ENCODE results near the gene PCBP3.

Gene PCBP3

DNA sequence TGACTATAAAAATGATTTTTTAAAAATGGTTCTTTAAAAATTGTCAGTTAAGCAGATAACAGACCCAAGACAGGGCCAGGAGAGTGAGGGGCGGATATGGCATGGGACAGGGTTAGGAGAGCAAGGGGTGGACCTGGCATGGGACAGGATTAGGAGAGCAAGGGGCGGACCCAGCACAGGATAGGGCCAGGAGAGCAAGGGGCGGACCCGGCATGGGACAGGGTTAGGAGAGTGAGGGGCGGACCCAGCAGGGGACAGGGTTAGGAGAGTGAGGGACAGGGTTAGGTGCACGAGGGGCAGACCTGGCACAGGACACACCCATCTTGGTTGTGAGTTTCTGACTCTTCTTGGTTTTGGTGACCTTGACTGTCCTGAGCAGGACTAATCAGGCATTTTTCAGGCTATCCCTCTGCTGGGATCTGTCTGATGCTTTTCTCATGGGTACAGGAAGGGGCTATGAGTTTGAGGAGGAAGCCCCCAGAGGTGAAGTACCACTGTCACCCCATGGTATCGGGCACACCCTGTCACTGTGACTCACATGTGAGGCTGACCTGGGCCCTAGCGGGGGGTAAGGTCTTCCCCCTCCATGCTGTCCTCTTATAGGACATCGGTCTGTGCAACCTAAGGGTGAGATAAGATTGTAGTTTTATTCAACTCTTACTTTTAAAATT, 179.0 kb downstream of the PCBP3 start:
- in situ Hi-C loops (cut with HindIII; ENCODE audit: low sequenced_read_pairs) = no loop called here

DNA sequence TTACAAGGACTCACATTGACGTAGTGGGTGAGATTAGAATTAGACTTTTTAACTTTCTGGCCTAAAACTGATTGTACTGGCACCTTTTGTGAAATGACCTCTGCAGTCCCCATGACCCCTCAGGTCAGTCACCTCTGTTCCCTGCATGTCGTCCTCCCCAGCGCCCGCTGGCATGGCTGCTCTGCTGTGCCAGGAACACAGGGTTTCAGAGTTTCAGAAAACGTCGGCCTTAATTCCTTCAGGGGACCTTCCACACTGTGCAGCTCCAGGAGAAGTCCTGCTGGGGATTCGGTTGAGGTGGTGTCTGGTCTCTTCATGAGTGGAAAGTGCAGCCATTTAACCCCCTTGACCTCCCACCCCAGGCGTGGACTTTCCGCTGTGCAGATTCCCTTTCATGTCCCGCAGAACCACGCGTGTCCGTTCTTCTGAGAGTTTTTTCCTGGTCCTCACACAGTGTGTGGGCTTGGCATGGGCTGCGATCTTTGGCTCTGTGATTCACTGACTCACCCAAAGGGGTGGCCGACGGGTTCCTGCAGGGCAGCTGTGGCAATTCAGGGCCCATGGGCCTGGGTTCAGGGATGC, 179.7 kb downstream of the PCBP3 start:
- in situ Hi-C loops (cut with HindIII; ENCODE audit: low sequenced_read_pairs) = no loop called here

DNA sequence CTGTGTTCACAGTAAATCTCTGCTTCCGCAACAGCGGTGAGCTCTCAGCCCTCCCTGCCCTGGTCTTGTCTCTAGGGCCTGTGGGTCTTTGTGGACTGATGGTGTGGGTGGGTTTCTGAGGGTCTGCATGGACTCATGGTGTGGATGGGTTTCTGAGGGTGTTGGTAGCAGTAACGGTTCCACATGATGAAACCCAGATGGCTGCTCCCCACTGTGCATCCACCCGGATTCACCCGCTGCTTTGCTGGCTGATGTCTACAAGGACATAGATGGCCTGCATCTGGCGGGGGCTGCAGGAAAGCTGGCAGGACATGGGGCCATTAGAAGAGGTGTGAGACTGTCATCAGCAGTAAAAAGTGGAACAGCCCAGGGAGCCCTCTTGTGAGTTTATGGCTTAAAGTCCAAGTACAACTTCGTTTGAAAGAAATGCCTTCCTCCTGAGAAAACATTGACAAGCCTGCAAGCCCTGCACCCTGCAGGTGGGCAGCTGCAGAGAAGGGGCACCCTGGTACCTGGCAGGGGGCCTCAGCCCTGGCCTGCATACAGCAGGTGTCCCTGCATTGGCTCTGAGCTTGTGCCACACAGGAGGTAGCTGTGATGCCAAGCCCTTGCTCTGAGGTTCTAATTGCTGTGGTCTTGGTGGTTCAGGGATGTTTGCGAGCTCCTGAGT, 181.2 kb downstream of the PCBP3 start:
- in situ Hi-C loops (cut with HindIII; ENCODE audit: low sequenced_read_pairs) = loop anchor here (25.0 kb wide), 1 partner anchor 238 kb away; no protein-coding TSS in a partner anchor

DNA sequence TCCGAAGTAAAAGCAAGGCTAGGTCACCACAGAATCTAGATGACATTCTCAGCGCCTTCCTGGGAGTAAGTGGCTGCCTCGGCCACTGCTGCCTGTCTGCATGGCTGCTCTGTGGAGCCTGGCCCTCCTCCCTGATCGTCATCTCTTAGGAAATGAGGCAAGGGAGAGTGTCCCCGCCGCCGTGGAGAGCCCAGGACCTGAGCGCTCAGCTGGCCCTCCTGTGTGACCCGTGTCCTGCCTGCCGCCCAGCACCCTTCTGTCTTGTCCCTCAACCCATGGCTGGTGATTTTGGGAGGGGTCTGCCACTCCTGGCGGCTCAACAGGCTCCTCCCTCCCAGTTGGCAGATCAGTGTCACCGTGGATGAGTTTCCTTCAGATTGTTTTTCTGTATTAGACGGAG, 181.7 kb downstream of the PCBP3 start:
- in situ Hi-C loops (cut with HindIII; ENCODE audit: low sequenced_read_pairs) = loop anchor here (25.0 kb wide), 1 partner anchor 237 kb away; no protein-coding TSS in a partner anchor

DNA sequence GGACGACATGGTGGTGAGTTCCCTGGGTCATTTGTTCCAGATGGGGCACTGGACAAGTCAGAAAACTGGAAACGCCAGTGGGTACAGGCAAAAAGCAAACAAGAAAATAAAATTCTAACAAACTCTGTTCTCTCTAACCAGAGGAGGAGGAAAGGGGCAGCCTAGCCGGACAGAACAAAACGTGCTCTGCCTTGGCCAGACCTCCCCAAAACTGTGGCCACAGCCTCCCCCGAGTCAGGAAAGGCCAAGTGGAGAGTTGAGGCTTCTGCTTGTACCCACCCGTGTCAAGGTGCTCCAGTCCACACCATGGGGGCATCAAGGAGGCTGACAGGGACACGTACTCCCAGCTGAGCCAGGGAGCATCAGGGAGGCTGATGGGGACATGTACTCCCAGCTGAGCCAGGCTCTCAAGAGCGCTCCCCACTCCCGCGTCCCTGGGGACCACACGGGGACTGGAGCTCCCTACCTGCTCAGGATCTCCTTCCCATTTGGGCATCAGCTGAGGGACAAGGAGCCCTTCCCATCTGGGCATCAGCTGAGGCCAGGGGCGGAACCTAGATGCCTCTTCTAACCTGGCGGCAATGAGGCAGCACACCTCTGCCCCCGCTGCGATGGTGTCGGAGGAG, 183.3 kb downstream of the PCBP3 start:
- in situ Hi-C loops (cut with HindIII; ENCODE audit: low sequenced_read_pairs) = loop anchor here (25.0 kb wide), 1 partner anchor 236 kb away; no protein-coding TSS in a partner anchor

DNA sequence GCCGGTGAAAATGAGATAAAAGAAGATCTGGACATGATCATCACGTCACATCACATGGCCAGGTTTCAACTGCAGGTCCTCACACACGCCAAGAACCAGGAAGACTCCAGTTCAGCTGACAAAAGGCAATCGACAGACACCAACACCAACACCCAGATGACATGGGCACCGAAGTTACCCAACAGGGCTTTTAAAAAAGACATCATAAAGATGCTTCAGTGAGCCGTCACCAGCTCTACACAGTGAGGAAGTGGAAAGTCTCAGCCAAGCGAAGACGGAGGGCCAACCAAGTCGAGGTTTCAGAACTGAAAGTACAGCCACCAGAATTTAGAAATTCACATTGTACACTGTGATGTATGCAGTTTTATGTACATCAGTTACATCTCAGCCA, 183.8 kb downstream of the PCBP3 start:
- in situ Hi-C loops (cut with HindIII; ENCODE audit: low sequenced_read_pairs) = loop anchor here (25.0 kb wide), 1 partner anchor 235 kb away; no protein-coding TSS in a partner anchor

DNA sequence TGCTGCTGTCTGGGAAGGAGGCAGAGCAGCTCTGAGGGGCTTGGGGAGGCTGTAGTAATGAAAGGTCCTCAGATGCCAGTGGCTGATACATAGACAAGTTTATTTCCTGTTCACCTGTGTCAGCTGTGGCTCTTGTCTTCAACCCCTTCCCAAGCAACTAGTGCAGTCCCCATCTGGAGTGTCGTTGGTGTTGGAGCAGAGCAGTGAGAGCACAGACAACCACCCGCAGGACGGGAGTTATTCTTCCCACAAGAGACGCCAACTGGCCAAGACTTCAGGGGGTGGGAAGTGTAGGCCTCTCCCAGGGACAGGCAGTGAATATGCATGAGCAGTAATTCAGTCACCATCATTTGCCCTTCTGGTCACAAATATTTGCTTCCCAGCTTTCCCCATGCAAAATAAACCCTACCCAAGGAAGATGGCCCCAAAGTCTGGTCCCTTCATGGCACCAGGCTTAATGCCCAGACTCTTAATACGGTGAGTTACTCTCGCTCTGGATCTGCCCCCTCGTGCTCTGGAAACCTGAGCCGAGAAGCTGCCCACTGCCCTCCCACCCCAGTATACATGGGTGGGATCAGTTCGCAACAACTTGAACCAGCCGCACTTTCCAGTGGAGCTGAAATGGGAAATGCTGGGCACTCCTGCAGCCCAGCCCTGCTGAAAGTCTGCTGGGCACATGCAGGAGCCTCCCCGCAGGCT, 184.5 kb downstream of the PCBP3 start:
- in situ Hi-C loops (cut with HindIII; ENCODE audit: low sequenced_read_pairs) = loop anchor here (25.0 kb wide), 1 partner anchor 234 kb away; no protein-coding TSS in a partner anchor

DNA sequence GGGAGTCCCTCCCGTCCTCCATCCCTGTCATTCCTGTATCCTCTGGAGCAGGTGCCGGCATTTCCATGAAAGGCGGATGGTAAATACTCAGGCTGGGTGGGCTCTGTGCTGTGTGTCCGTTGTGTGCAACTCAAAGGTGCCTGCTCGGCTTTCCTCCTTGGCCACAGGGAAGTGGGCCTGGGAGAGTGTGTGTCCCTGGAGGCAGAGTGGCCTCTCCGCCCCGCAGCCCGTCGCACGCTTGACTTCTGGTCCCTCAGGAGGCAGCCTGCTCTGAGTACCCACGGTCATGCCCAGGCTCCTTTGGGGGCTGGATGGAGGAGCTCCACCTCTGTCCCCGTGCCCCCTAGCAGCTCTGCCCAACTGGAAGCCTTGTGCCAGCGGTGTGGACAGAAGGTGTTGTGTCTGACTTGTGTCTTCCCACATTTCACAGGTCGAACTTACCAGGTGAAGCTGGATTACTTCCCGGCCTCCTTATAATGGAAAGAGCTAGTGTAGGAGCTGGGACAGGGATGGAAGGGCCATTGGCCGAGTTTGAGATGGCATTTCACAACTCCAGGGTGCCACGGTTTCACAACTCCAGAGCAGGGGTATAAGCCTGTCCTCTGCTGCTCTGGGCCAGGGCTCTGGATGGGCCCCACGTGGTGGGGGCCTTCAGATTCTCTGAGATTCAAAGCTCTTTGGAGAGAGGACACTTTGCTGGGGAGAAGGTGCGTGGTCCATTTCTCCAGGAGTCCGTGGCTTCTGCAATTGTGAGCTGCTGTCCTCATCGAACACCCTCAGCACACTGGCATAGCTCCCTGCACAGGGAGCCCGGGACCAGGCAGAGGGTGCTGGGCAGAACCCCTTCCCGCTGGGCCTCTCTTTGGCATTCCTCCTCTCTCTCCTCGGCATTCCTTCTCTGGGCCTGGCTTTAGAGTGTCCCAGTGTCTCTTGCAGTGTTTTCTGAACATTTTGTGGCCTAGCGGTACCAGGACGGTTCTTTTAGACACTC, 185.3 kb downstream of the PCBP3 start:
- in situ Hi-C loops (cut with HindIII; ENCODE audit: low sequenced_read_pairs) = loop anchor here (25.0 kb wide), 1 partner anchor 233 kb away; no protein-coding TSS in a partner anchor

DNA sequence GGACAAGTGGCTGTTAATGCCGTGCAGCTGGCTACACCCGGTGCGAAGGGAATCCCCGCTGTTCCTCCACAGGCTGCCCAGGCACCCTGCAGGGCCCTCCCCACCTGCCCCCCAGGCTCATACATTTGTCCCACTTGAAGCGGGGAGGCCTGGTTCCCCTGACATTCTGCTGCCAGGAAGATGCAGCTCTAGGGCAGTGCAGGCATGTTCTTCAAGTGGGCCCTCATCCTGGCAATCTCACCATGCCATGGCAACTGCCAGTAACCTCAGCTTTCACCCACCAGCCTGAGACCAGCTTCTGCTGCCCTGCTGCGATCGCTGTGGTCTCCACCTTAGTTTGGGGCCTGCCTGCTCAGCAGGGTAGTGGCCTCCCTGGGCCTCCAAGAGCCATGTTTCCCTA, 186.1 kb downstream of the PCBP3 start:
- in situ Hi-C loops (cut with HindIII; ENCODE audit: low sequenced_read_pairs) = loop anchor here (25.0 kb wide), 1 partner anchor 233 kb away; no protein-coding TSS in a partner anchor

DNA sequence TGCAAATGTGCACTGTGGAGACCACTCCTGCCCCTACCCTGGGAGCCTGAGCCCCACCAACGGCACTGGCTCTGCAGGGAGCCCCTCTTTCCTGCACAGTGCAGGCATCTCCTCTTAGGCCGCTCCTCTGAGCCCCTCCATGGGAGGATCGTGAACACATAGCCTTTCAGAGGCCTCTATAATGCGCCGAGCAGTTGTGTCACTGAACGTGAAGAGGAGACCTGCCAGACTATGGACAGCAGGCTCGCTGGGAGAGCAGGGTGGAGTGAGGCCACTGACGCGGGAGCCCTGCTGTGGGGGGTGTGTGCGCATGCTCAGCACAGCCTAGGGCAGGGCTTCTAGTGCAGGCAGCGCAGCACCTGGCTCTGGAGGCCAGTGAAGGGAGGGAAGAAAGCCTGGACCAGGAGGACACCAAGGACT, 186.7 kb downstream of the PCBP3 start:
- in situ Hi-C loops (cut with HindIII; ENCODE audit: low sequenced_read_pairs) = loop anchor here (25.0 kb wide), 1 partner anchor 232 kb away; no protein-coding TSS in a partner anchor

DNA sequence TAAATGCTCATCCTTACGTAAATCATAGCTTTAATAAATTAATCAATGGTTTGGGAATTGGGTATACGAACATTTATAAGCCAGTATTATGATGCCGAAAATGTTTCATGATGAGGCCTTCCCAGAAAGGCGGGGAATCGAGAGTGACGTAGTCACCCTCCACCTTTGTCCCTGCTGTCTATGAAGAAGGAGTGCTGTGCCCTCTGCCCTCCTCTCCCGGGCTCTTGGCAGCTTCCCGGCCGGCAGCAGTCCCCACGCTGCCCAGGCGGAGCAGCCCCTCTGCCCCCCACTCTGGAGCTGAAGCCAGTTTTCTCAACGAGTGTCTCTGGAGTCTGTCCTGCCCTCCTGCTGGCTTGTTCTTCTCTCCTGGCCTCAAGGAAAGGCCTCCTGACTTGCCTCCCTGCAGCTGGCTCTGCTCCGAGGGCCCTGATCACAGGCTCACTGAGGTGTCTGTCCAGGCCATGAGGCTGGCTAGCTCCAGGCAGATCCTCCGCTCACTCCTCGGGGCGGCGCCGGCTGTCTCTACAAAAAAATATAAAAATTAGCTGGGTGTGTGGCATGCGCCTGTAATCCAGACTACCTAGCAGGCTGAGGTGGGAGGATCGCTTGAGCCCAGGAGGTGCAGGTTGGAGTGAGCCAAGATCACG, 187.3 kb downstream of the PCBP3 start:
- in situ Hi-C loops (cut with HindIII; ENCODE audit: low sequenced_read_pairs) = loop anchor here (25.0 kb wide), 1 partner anchor 231 kb away; no protein-coding TSS in a partner anchor

DNA sequence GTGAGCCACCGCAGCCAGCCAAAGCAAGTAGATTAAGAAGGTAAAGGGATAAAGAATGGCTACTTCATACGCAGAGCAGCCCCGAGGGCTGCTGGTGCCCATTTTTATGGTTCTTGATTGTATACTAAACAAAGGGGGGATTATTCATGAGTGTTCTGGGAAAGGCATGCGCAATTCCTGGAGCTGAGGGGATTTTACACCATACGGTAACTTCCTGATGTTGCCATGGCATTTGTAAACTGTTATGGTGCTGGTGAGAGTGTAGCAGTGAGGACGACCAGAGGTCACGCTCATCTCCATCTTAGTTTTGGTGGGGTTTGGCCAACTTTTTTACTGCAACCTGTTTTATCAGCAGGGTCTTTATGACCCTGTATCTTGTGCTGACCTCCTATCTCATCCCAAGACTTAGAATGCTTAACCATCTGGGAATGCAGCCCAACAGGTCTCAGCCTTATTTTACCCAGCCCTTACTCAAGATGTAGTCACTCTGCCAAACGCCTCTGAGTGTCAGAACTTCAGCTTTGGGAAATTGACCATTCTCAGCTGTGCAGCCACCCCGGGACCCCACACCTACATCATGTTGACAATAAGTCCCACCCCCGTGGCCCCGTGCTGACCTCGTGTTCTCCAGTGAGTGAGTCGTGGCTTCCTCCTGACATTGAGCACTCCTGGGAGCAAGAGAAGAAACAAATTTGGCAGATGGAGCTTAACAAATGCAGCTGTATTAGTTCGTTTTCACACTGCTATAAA, 188.6 kb downstream of the PCBP3 start:
- in situ Hi-C loops (cut with HindIII; ENCODE audit: low sequenced_read_pairs) = loop anchor here (25.0 kb wide), 1 partner anchor 230 kb away; no protein-coding TSS in a partner anchor

DNA sequence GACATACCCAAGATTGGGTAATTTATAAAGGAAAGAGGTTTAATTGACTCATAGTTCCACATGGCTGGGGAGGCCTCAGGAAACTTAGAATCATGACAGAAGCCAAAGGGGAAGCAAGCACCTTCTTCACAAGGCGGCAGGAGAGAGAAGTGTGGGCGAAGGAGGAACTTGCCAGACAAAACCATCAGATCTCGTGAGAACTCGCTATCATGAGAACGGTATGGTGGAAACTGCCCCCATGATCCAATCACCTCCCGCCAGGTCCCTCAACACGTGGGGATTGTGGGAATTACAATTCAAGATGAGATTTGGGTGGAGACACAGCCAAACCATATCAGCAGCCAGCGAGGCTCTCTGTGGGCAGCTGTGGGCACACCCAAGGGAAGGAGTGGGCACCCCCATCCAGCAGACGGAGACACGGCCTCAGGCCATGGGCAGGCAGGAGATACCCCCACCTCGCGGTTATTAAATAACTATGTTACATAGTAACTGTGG, 189.3 kb downstream of the PCBP3 start:
- in situ Hi-C loops (cut with HindIII; ENCODE audit: low sequenced_read_pairs) = loop anchor here (25.0 kb wide), 1 partner anchor 230 kb away; no protein-coding TSS in a partner anchor

DNA sequence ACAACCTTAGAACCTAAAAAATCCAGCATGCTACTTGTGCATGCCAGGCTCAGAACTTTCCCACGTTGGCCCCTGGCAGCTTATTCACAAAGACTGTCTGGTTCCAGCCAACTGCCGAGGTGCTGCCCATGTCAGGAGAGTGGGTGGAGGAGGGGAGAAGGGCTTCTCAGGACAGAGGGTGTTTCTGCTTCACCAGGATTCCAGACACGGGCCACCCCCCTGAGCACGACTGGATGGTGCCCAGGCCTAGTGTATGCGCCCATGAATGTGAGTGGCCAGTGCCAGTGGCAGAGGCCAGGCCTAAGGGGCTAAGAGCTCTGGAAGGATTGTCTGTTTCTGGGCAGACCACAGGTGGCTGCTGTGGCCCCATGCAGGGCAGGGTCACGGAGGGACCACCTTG, 189.9 kb downstream of the PCBP3 start:
- in situ Hi-C loops (cut with HindIII; ENCODE audit: low sequenced_read_pairs) = loop anchor here (25.0 kb wide), 1 partner anchor 229 kb away; no protein-coding TSS in a partner anchor

DNA sequence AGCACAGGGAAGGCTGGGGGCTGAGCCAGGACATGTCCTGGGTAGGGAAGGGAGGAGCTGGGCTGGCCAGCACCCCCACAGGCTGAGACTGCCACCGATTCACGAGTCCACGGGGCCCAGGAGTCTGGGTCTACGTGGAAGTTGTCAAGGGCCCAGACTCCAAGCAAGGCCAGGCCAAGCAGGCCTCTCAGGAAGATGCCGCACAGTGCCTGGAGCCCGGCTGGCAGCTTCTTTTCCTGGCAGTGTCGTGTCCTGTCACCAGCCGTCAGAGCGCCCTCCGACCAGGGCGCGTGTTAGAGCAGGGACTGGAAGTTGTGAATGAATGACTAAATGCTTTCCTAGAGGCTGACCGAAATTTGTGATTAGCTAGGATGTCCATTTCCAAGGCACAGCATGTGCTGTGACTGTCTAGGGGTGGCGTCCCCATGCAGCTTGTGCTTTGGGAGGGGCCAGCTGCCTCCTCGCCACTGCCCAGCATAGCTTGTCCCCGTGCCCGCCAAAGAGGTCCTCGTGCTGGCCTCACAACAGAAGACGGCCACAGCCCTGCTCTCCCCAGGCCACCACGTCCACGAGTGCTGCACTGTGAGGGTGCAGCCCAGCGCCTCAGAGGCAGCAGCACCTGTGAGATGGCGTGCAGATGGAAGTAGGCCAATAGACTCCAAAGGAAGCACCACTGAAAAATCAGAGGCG, 190.6 kb downstream of the PCBP3 start:
- in situ Hi-C loops (cut with HindIII; ENCODE audit: low sequenced_read_pairs) = loop anchor here (25.0 kb wide), 1 partner anchor 228 kb away; no protein-coding TSS in a partner anchor

DNA sequence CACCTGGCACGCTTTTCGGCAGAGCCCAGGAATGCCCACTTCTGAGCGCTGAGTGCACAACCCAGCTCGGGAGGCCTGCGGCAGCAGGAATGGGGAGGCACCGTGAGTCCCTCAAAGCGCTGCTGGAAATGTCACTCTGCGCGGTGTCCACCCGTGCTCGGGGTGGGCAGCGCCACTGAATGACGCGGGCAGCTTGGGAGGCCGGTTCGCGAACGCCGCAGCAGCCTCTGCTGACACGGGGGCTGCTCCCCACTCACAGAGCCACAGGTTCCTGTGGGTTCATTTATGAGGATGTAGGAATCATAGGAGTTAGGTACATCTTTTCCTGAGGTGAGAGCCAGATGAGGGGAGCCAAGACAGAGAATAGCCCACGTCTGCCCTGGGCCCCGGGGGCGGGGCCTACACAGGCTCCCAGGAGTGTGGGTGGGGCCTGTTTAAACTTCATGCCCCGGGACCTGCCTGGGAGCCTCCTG, 191.3 kb downstream of the PCBP3 start:
- in situ Hi-C loops (cut with HindIII; ENCODE audit: low sequenced_read_pairs) = loop anchor here (25.0 kb wide), 1 partner anchor 227 kb away; no protein-coding TSS in a partner anchor

Data from endothelial cell of hepatic sinusoid (primary cell).